Breast epithelium (tissue), 3 donors: ENCODE data around the gene CIROP.

Experiments used
- CTCF ChIP-seq, 3 donors: fragments of 450-650 bp; IDR thresholded peaks; one replicate each; pipeline ENCODE4 v1.5.1; 2016 to 2017; ENCODE audit warnings: antibody characterized with exemption in 3 of 3, mild to moderate bottlenecking in 3 of 3, moderate library complexity in 3 of 3
- POLR2A ChIP-seq: fragments of 450-650 bp; IDR thresholded peaks from one replicate; pipeline ENCODE4 v1.6.1; 2016; ENCODE audit warnings: antibody characterized with exemption, mild to moderate bottlenecking, moderate library complexity

- TF ChIP-seq CTCF (IDR thresholded peaks at IDR 0.05) (no peak), POLR2A (no peak)
Measured at GRCh38 chr14:23112359-23113178, 7.8 kb upstream of the CIROP start.
